Measurements from ENCODE around the gene PLEKHD1.
"Not testable (repeated sequence)": the region's sequence is repeated elsewhere in the genome, so short reads cannot be mapped to it uniquely, and the experiment has no call there.

The PLEKHD1 gene

DNA sequence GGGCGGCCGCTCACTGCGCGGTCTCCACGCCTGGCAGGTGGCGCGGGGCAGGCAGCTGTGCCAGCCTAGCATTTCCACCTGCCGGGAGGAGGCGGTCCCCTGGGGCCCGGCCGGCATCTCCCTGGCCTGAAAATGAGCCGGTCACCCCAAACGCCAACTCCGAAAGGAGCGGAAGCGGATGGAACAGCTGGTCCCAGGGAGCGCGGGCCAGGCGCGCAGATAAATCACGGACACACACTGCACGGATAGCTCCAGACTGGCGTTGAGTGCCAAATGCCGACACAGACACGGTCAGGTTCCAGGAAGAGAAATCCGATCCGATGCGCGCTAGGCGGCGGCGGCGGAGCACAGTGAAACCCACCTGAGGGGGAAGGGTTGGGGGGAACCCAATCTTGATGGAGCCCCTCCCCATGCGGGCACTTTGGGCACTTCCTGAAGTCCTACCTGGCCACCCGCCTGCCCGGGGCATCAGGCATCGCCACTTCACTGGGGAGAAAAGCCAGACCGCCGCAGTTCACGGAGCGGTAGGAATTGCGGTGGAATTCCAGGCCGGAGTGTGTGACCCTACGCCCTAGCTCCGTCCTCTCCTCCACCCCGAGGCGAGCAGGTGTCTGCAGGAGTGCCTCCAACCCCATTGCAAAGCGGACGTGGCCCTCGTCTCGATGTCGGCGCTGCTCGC, 624 bp upstream of the PLEKHD1 start:
- no peak for DNase-seq

DNA sequence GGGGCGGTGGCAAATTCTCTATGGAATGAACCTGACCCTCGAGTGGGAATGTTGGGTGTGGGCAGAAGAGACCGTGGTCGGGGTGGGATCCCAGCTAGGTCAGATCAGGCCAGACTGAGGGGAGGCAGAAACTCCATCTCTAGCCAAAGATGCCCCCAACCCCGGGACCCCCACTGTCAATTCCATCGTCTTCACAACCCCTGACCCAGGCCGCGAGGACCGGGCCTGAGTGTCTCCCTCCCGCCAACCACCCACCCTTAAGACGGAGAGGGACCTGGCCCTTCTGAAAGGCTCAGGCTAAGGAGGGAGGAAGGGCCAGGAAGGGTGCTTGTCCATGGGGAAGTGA, 760 bp downstream of the PLEKHD1 start:
- no peak for DNase-seq

DNA sequence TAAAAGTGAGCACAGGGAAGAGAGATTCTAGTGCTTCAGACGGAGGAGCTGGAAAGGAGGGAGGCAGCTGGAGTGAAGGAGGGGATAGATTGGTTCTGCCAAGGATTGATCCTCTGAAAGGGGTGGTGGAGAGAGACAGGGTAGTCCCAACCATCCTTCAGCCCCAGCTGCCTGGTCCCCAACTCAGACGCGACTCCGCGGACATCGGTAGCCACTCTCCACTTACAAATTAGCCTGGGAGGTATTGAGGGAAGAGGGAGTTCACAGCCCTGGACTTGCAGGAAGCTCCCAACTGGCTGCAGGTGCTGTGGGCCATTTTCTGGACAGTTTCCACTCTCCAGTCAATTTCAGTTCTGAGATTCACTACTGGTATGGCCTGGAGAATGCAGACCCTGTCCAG, 1.2 kb downstream of the PLEKHD1 start:
- DNase-seq, result no peak

GRCh38 chr14:69487226-69487625, 2.7 kb downstream of the PLEKHD1 start:
- DNase-seq, result no peak

GRCh38 chr14:69487771-69488170, 3.2 kb downstream of the PLEKHD1 start:
- no peak for DNase-seq

DNA sequence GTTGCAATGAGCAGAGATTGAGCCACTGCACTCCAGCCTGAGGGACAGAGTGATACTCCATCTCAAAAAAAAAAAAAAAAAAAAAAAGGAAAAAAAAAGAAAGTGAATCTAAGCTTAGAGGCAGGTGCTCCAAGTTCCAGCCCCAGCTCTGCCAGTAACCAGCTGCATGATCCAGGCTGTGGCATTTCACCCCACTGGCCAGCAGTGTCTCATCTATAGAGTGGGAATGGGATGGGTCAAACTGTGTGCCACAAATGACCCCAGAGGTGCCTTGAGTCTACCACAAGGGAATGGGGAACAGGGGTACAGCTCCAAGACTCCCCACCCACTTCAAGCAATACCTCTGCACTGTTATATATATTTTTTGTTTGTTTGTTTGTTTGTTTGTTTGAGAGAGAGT, 5.0 kb downstream of the PLEKHD1 start:
- DNase-seq, result no peak

GRCh38 chr14:69490219-69490918, 5.8 kb downstream of the PLEKHD1 start:
- DNase-seq, result no peak

DNA sequence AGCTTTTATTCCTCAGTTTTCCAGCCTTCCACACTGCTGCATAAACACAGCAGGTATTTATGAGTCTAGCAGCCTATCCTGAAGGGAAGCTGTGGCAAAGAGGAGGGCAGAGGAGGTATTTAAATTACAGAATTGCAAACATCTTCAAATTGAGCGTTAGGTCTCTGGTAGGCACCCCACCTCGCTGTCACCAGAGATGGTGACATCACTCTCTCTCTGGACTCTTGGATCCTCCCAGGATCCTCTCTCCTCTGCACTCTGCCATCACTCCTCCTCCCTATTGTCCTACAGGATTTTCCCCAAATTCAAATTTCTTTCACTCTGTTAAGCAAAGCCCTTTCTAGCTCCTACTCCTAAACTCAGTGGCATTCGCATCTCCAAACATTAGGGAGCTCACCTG, 6.7 kb downstream of the PLEKHD1 start:
- no peak for DNase-seq

- DNase-seq, result no peak
Observed at GRCh38 chr14:69493038-69493437, 8.5 kb downstream of the PLEKHD1 start.

- DNase-seq, result no peak
Observed at GRCh38 chr14:69493791-69494190, 9.3 kb downstream of the PLEKHD1 start.

DNA sequence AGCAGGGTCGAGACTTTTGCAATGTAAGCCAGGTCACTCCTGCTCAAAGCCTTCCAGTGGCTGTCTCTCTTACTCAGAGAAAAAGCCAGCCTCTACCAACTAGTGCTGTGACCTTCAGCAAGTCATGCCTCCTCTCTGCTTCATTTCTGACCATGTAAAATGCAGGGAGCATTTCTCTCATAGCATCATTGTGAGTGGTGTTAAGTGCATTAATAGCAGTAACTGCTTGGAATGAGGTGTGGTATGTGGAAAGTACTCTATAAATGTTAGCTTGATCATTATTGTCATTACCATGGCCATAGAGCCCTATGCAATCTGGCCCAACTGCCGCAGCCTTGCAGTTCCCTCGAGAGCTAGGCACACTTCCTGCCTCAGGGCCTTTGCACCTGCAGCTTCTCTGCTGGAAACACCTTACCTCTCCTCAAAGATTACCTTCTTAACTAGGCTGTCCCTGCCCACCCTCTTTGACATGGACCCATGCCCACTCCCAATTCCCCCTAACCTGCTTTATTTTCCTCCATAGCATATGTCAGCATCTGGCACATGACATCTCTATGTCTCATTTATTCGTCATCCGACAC, 10.9 kb downstream of the PLEKHD1 start:
- DNase-seq, result no peak

- DNase-seq, result not testable (repeated sequence)
Observed at GRCh38 chr14:69497866-69498265, 13.3 kb downstream of the PLEKHD1 start.

DNA sequence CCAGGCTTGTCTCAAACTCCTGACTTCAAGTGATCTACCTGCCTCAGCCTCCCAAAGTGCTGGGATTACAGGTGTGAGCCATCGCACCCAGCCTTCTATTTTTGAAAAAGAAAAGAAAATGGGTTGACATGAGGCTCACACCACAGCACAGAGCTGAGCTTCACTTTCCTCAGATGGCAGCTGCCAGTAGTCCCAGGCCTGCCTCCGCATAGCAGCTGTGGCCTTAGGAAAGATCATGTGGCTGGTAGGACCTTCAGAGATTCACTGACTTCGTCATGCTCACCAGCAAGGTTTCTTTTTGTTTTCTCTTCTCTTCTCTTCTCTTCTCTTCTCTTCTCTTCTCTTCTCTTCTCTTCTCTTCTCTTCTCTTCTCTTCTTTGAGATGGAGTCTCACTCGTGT, 13.8 kb downstream of the PLEKHD1 start:
- not testable (repeated sequence) for DNase-seq

- no peak for DNase-seq
Observed at GRCh38 chr14:69499436-69499835, 14.9 kb downstream of the PLEKHD1 start.

GRCh38 chr14:69500096-69500495, 15.6 kb downstream of the PLEKHD1 start:
- DNase-seq, result no peak

DNA sequence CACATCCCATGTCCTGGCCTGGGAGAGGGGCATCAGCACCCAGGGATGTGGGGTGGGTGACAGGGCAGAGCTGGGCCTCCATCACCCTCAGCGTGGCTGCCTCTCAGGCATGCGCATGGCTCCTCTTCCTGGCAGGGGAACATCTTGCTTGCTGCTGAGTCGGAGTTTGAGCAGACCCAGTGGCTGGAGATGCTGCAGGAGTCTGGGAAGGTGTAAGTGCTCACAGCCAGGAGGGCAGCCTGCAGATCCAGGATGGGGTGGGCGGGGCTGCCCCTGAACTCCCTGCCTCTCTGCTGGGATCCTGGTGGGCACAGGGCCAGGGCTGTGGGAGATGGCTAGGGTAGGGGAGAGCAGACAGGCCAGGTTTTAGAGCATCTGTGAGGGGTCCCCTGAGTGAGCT, 16.2 kb downstream of the PLEKHD1 start:
- no peak for DNase-seq

DNA sequence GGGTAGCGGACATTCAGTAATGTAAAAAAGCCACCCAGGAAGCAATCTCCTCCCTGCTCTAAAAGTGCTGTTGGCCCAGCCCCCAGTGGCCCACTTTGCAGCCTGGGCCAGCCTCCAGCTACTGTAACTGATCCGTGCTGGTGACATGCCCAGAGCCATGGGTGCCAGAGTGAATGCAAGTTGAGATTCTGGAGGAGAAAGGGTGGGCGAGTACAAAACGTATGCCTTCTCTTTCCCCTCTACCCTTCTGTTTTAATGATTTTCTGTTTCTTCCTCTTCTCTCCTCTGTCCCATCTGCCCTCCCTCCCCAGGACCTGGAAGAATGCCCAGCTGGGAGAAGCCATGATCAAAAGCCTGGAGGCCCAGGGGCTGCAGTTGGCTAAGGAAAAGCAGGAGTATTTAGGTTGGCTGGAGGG, 16.9 kb downstream of the PLEKHD1 start:
- no peak for DNase-seq

GRCh38 chr14:69504775-69505174, 20.2 kb downstream of the PLEKHD1 start:
- no peak for DNase-seq

GRCh38 chr14:69505338-69506240, 21.1 kb downstream of the PLEKHD1 start:
- DNase-seq, result no peak

DNA sequence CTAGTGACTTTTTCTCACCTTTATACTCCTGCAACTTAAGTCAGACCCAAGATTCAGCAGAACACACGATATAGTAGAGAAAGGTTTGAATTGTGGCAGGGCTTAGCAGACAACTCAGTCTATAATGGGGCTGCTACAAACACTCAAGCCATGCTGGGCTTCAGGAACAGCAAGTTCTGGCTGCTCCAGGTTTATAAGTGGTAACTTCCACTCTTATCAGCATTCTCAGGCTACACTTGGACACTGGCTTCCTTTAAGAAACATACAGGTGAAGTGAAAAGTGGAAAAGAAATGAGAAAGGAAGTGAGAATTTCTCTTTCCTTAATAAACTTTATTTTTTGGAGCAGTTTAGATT, 21.7 kb downstream of the PLEKHD1 start:
- DNase-seq, result no peak

- no peak for DNase-seq
Observed at GRCh38 chr14:69518289-69519101, 34.0 kb downstream of the PLEKHD1 start.
